ENCODE data around the gene GAPVD1.

DNA sequence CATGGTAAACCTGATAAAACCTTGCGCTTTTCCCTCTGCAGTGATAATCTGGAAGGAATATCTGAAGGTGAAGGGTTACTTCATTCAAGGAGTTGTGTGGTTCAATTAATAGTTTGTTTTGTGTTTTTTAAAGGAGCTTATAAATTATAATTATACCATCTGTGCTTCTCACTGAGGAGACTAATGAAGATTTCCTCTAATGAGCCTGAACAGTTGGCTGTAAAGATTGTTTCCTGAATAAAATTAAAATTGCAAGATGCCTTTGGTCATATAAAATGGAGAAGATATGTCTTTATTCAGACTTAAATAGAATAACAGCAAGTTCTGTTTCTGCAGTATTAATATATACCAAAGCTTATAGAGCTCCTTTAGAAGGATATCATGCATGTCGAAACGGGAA is 59.9 kb downstream of the GAPVD1 start:
- TF ChIP-seq, protein P1, sequence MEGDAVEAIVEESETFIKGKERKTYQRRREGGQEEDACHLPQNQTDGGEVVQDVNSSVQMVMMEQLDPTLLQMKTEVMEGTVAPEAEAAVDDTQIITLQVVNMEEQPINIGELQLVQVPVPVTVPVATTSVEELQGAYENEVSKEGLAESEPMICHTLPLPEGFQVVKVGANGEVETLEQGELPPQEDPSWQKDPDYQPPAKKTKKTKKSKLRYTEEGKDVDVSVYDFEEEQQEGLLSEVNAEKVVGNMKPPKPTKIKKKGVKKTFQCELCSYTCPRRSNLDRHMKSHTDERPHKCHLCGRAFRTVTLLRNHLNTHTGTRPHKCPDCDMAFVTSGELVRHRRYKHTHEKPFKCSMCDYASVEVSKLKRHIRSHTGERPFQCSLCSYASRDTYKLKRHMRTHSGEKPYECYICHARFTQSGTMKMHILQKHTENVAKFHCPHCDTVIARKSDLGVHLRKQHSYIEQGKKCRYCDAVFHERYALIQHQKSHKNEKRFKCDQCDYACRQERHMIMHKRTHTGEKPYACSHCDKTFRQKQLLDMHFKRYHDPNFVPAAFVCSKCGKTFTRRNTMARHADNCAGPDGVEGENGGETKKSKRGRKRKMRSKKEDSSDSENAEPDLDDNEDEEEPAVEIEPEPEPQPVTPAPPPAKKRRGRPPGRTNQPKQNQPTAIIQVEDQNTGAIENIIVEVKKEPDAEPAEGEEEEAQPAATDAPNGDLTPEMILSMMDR (conservative IDR thresholded peaks at IDR 0.05; ENCODE audit: low read length), result no peak
- no peak for TF ChIP-seq EZH2phosphoT487 (IDR thresholded peaks at IDR 0.05; ENCODE audit: borderline replicate concordance, low read depth, low read length)

Data from OCI-LY7 (cell line).